Calu3 (cell line): Measurements from ENCODE around the gene MAPK7. TPM values are rescaled to one million over a fixed set of nuclear protein-coding genes. Genes with fewer than 3 reads are reported as not detected.

Experiments
- BruUV-seq: library from RNA; stranded (reverse); fragments of 400-500 nt; replicated peaks from 2 replicates; lab custom pipeline; 2021; lab: Mats Ljungman, UMichigan
- CTCF ChIA-PET: fragments of 300-600 bp; sonication (Branson Sonifier 250); formaldehyde crosslinking; loops from one replicate; lab custom pipeline; 2022; ENCODE audit warnings: antibody characterized with exemption; lab: Charles Lee
- DNase-seq: peaks from one replicate; pipeline ENCODE4 v3.0.0; 2022
- H3K27ac Mint-ChIP-seq: one replicate; pipeline ENCODE4 v1.8.0; 2022; ENCODE audit warnings: mixed read lengths; ENCODE audit not compliant: unreplicated experiment
- H3K27me3 Mint-ChIP-seq: one replicate; pipeline ENCODE4 v1.8.0; 2022; ENCODE audit warnings: mixed read lengths; ENCODE audit not compliant: unreplicated experiment
- H3K36me3 Mint-ChIP-seq: one replicate; pipeline ENCODE4 v1.8.0; 2022; ENCODE audit warnings: mild to moderate bottlenecking, moderate library complexity, mixed read lengths; ENCODE audit not compliant: insufficient read depth, unreplicated experiment
- H3K4me1 Mint-ChIP-seq: one replicate; pipeline ENCODE4 v1.8.0; 2022; ENCODE audit warnings: mild to moderate bottlenecking, low read depth, mixed read lengths; ENCODE audit not compliant: unreplicated experiment
- H3K4me3 Mint-ChIP-seq: one replicate; pipeline ENCODE4 v1.8.0; 2022; ENCODE audit warnings: mild to moderate bottlenecking, low read depth, moderate library complexity, mixed read lengths; ENCODE audit not compliant: unreplicated experiment
- H3K9me3 Mint-ChIP-seq: one replicate; pipeline ENCODE4 v1.8.0; 2022; ENCODE audit warnings: low read depth, mixed read lengths; ENCODE audit not compliant: unreplicated experiment
- CTCF ChIP-seq: fragments of 200-600 bp; IDR thresholded peaks from one replicate; pipeline ENCODE4 v1.8.0; 2022; ENCODE audit warnings: antibody characterized with exemption; ENCODE audit not compliant: unreplicated experiment
- intact Hi-C: fragments of 100-400 bp; cut with micrococcal nuclease; formaldehyde crosslinking; loops from one replicate; pipeline ENCODE4 v1.10.0; 2022; ENCODE audit not compliant: unreplicated experiment
- total RNA-seq: library from RNA; stranded (reverse); gene quantifications from 2 replicates; pipeline ENCODE4 v1.2.3, GENCODE V29; 2022

MAPK7 gene
- total RNA-seq, 1 experiment from 2014 or later, result 15.0 TPM

DNA sequence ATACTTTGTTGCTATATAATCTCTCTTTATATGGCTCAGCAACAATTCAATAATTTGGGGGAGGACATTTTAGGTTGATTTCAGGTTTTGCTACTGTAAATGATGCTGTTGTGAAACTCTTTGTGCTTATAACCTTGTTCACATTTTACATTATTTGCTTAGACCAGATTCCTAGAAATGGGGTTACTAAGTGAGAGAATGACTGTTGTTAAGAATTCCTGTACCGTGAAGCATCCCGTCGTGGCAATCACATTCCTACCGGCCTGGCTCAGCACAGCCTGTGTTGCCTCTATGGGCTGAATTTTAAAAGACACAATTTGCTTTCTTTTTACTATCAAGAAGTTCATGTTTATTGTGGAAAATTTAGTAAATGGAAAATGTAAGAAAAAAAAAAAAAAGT lies 47.2 kb upstream of the MAPK7 start:
- H3K27ac Mint-ChIP-seq, result no peak overlapping the region
- no peaks in the 10 kb centered on the region for H3K36me3 Mint-ChIP-seq
- intact Hi-C loops, result no loop called here
- no peak overlapping the region for H3K4me3 Mint-ChIP-seq
- no peaks in the 10 kb centered on the region for H3K9me3 Mint-ChIP-seq
- DNase-seq, result no peak
- no peaks in the 10 kb centered on the region for H3K27me3 Mint-ChIP-seq
- BruUV-seq, result no TSS peak
- CTCF ChIA-PET, result interaction anchor here (0.7 kb wide), 1 partner anchor 28 kb away, joined by 3 read pairs; no protein-coding TSS in a partner anchor
- TF ChIP-seq CTCF, result no peak
- H3K4me1 Mint-ChIP-seq, result peaks cover 7% of the 10 kb centered on the region

- no TSS peak for BruUV-seq
- Mint-ChIP-seq H3K9me3 (no peaks in the 10 kb centered on the region), H3K27me3 (no peaks in the 10 kb centered on the region), H3K36me3 (no peaks in the 10 kb centered on the region), H3K4me3 (no peak overlapping the region), H3K27ac (no peak overlapping the region), H3K4me1 (peaks cover 5% of the 10 kb centered on the region)
- no peak for TF ChIP-seq CTCF
- intact Hi-C loops, result no loop called here
- DNase-seq, result no peak
- CTCF ChIA-PET, result interaction anchor here (0.7 kb wide), 1 partner anchor 28 kb away, joined by 3 read pairs; no protein-coding TSS in a partner anchor
Observed at GRCh38 chr17:19331543-19332245, 46.6 kb upstream of the MAPK7 start.

GRCh38 chr17:19332371-19333131 lies 45.7 kb upstream of the MAPK7 start:
- H3K36me3 Mint-ChIP-seq, result no peaks in the 10 kb centered on the region
- no peaks in the 10 kb centered on the region for H3K9me3 Mint-ChIP-seq
- intact Hi-C loops, result no loop called here
- no peak for TF ChIP-seq CTCF
- CTCF ChIA-PET, result no interaction called here
- no TSS peak for BruUV-seq
- no peak overlapping the region for H3K27ac Mint-ChIP-seq
- DNase-seq, result no peak
- no peak overlapping the region for H3K4me3 Mint-ChIP-seq
- no peaks in the 10 kb centered on the region for H3K27me3 Mint-ChIP-seq
- H3K4me1 Mint-ChIP-seq, result no peaks in the 10 kb centered on the region

DNA sequence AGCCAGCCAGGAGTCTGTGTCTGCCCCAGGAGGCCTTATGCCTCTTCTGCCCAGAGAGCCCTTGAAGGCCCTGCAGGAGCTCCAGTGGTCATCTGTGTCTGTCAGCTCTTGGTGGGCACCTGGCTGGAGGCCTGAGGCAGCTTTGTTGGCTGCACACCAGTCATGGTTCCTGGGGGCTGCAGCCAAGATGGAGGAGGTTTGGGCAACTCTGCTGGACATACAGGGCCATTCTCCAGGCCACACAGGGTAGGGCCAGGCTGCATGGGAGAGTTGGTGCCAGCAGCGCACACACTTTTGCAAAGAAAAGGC lies 45.2 kb upstream of the MAPK7 start:
- no peak for DNase-seq
- Mint-ChIP-seq H3K36me3 (no peaks in the 10 kb centered on the region), H3K4me1 (no peaks in the 10 kb centered on the region), H3K27me3 (no peaks in the 10 kb centered on the region), H3K27ac (no peak overlapping the region), H3K9me3 (no peaks in the 10 kb centered on the region), H3K4me3 (no peak overlapping the region)
- intact Hi-C loops, result no loop called here
- TF ChIP-seq CTCF, result no peak
- no TSS peak for BruUV-seq
- CTCF ChIA-PET, result interaction anchor here (0.6 kb wide), 1 partner anchor 10 kb away, joined by 3 read pairs; no protein-coding TSS in a partner anchor
